BE2C (cell line): Measurements from ENCODE around the gene ATP11A. TPM values are rescaled to one million over a fixed set of nuclear protein-coding genes. Genes with fewer than 3 reads are reported as not detected.

ENCODE experiments used
- DNase-seq: peaks from one replicate; pipeline ENCODE4 v3.0.0-alpha.2; 2020
- H3K27me3 ChIP-seq: fragments of 250-450 bp; sonication (Bioruptor Pico); 2 replicates; pipeline ENCODE4 v1.5.1; 2020; ENCODE audit warnings: mild to moderate bottlenecking
- H3K36me3 ChIP-seq: fragments of 250-450 bp; sonication (Bioruptor Pico); 2 replicates; pipeline ENCODE4 v1.5.1; 2020; ENCODE audit warnings: mild to moderate bottlenecking
- H3K4me1 ChIP-seq: fragments of 250-450 bp; sonication (Bioruptor Pico); 2 replicates; pipeline ENCODE4 v1.5.1; 2020
- H3K4me3 ChIP-seq: 2 replicates; pipeline ENCODE4 v1.5.1; 2011; ENCODE audit warnings: low read depth, low read length
- H3K9me3 ChIP-seq: fragments of 250-450 bp; sonication (Bioruptor Pico); 2 replicates; pipeline ENCODE4 v1.5.1; 2020
- CTCF ChIP-seq: IDR thresholded peaks from 2 replicates; pipeline ENCODE4 v1.5.1; 2012; ENCODE audit warnings: mild to moderate bottlenecking, low read depth, low read length
- polyA plus RNA-seq: library from polyadenylated mRNA; unstranded; fragments of >200 nt; gene quantifications from one replicate; pipeline ENCODE4 v1.2.1, GENCODE V29; 2012; ENCODE audit warnings: low read depth, missing spikeins; ENCODE audit not compliant: insufficient read length, insufficient read depth

The ATP11A gene
- 18.4 TPM for polyA plus RNA-seq

DNA sequence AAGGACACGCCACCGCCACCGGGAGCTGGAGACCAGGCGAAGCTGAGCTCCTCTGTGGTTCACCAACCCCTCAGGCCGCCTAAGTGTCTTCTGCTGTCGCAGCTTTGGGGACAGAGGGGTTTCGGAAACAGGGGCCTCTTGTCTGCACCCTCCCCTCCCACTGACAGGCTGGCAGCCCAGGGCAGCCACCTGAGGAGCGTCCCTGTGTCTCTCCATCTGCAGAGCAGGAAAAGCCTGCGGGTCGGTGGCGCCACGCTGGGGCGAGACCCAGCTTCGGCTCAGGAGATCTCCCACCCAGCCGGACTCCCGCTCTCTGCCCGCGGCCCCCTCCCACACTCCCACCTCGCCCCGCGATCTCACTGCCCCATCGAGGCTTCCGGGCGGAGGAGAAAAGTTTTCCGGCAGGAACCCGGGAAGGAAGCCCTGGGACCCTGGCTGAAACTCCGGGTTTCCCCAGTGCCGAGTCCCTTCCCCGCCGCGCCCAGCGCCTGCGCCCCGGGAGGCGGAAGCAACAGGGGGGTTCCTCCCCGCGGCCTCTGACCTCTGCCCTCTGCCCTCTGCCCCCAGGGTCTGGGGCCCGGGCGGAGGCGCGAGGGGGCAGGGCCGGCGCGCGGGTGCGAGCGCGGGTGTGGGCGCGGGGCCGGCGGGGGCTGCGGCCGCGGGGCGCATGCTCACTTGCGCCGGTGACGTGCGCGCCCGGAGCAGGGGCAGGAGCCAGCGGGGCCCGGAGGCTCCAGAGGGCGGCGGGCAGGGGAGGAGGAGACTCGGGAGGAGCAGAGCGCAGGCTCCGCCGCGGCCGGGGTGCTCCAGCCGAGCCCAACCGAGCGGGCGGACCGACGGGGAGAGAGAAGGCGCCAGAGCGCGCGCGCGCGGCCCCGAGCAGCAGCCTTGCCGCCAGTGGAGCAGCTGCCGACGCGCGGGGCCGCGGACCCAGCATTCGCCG is at the start of gene ATP11A:
ATP11A (plus strand) TSS at position 736 of the 943 bp plus-strand sequence. CDS start 379 bp downstream, outside the sequence.
- peaks cover 22% of the 10 kb centered on the region for H3K4me1 ChIP-seq
- H3K36me3 ChIP-seq, result no peaks in the 10 kb centered on the region; the same call in 1 of the 2 replicates
- TF ChIP-seq CTCF, result no peak
- peaks cover 21% of the 10 kb centered on the region for H3K27me3 ChIP-seq
- peak within 1 kb of the TSS; percentile 80 for H3K4me3 ChIP-seq
- DNase-seq, result peak; percentile 92
- no peaks in the 10 kb centered on the region for H3K9me3 ChIP-seq

DNA sequence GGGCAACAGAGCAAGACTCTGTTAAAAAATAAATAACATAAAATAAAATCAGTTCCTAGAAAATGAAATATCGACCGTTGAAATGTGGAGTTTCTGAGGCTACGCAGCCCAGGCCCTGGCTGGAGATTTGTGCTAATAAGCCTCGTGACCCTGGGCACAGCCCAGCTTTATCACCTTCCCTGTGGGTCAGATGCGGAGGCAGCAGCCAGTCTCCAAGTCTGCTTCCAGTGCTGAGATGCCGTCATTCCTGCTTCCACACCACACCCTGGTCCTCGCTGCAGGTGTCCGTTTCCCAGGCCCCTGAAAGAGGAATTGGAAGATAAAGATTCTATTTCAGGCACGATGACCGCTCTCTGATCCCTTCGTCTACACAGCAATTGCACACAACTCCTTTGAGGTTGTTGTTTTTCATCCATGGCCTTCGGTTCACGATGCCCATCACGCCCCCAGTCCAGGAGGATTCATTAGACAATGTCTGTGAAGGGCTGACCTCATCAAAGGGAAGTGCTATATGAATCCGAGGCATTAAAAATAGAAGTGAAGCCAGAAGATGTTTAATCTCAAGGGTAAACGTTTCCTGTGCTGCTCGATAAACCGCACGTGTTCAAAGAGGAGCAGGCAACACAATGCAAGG is 48.3 kb upstream of the ATP11A start:
- Histone ChIP-seq H3K4me3 (no peak overlapping the region), H3K27me3 (peaks cover 12% of the 10 kb centered on the region), H3K36me3 (no peaks in the 10 kb centered on the region), H3K9me3 (no peaks in the 10 kb centered on the region), H3K4me1 (peaks cover 3% of the 10 kb centered on the region; the same call in 1 of the 2 replicates)
- no peak for DNase-seq
- TF ChIP-seq CTCF, result no peak

DNA sequence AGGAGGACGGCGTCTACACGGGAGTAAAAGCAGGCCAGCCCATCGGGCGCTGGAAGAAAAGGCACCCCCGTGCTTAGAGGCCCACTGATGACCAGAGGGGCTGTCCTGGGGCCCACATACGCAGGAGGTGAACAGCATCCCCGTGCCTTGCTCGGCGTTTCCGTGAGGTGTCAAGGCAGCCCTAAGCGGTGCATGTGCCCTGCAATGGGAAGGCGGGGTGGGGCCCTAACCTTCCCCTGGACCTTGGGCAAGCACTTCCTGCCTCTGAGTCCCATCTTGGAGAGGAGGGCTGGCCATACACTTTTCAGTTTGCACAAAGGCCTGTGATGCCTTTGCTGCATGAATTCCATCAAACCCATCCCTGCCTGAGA is 47.8 kb upstream of the ATP11A start:
- no peak overlapping the region for H3K4me3 ChIP-seq
- no peak for DNase-seq
- H3K36me3 ChIP-seq, result no peaks in the 10 kb centered on the region
- peaks cover 10% of the 10 kb centered on the region for H3K27me3 ChIP-seq
- H3K4me1 ChIP-seq, result peaks cover 3% of the 10 kb centered on the region; the same call in 1 of the 2 replicates
- no peaks in the 10 kb centered on the region for H3K9me3 ChIP-seq
- TF ChIP-seq CTCF, result no peak

DNA sequence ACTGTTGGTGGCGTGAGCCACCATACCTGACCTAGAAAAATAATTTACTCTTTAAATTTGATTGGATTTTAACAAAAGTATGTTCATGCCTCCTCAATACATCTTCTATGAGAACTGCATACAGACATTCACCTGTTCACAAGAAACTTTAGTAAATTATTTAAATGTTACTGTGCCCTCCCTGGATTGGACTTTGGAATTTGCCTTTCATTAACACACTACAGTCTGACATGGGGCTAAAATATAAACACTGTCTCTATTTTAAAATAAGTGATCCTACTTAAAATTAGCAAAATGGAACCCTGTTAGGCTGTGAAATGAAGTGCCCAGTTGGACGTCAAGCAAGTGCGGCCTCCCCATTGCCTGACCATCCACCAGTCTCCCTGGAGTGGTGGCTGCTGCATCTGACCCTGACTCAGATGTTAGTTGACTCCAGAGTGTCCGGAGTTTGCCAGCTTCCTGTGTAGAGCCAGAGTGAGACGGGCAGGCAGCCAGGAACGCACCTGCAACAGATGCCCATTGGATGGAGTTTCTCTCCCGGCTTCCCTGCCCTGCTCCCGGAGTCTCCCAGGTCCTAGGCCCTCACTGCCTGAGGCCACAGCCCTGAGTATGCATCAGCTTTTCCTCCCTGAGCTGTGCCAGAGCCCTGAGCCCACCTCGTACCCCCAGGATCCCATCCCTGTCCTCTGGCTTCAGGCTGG is 45.9 kb upstream of the ATP11A start:
- no peaks in the 10 kb centered on the region for H3K9me3 ChIP-seq
- TF ChIP-seq CTCF, result no peak
- H3K4me1 ChIP-seq, result peaks cover 3% of the 10 kb centered on the region; the same call in 1 of the 2 replicates
- H3K36me3 ChIP-seq, result no peaks in the 10 kb centered on the region
- peaks cover 10% of the 10 kb centered on the region for H3K27me3 ChIP-seq
- H3K4me3 ChIP-seq, result no peak overlapping the region
- DNase-seq, result no peak

DNA sequence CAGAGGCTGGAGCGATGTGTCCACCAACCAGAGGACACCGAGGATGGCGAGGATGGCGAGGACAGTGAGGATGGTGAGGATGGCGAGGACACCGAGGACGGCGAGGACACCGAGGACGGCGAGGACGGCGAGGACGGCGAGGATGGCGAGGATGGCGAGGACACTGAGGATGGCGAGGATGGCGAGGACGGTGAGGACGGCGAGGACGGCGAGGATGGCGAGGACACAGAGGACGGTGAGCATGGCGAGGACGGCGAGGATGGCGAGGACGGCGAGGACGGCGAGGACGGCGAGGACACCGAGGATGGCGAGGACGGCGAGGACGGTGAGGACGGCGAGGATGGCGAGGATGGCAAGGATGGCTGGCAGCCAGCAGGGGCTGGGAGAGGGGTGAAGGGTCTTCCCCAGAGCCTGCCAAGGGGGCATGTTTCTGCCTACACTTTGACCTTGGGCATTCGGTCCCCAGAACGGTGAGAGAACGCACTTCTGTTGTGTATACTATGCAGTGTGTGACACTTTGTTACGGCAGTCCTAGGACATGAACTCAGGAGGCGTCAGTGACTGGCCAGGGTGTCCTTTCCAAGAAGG is 44.4 kb upstream of the ATP11A start:
- no peak for TF ChIP-seq CTCF
- no peaks in the 10 kb centered on the region for H3K27me3 ChIP-seq

More for the DNA sequence above, 44.4 kb upstream of the ATP11A start:
- H3K36me3 ChIP-seq, result no peaks in the 10 kb centered on the region
- no peak for DNase-seq
- no peaks in the 10 kb centered on the region for H3K4me1 ChIP-seq
- H3K9me3 ChIP-seq, result no peaks in the 10 kb centered on the region
- H3K4me3 ChIP-seq, result no peak overlapping the region
